Parathyroid adenoma (tissue), 2 donors: ENCODE measurements around the gene BICDL1.

Experiments used
- H2AFZ ChIP-seq: fragments of 300-600 bp; sonication (generic); one replicate; pipeline ENCODE4 v1.7.0; 2017; ENCODE audit warnings: antibody characterized with exemption, mild to moderate bottlenecking
- H3K27ac ChIP-seq: fragments of 300-600 bp; sonication (generic); one replicate; pipeline ENCODE4 v1.7.0; 2017
- H3K27me3 ChIP-seq: fragments of 300-600 bp; sonication (generic); one replicate; pipeline ENCODE4 v1.7.0; 2017; ENCODE audit warnings: low read length; ENCODE audit not compliant: control insufficient read depth, insufficient read depth
- H3K36me3 ChIP-seq: fragments of 300-600 bp; sonication (generic); one replicate; pipeline ENCODE4 v1.7.0; 2017; ENCODE audit warnings: low read length; ENCODE audit not compliant: control insufficient read depth, insufficient read depth
- H3K4me1 ChIP-seq: fragments of 300-600 bp; sonication (generic); one replicate; pipeline ENCODE4 v1.7.0; 2017; ENCODE audit warnings: control low read depth
- H3K4me2 ChIP-seq: fragments of 300-600 bp; sonication (generic); one replicate; pipeline ENCODE4 v1.7.0; 2017; ENCODE audit warnings: low read length
- H3K4me3 ChIP-seq: fragments of 300-600 bp; sonication (generic); one replicate; pipeline ENCODE4 v1.7.0; 2017; ENCODE audit warnings: low read depth, low read length
- H3K79me2 ChIP-seq: fragments of 300-600 bp; sonication (generic); one replicate; pipeline ENCODE4 v1.7.0; 2017; ENCODE audit warnings: control low read depth
- H3K9ac ChIP-seq: fragments of 300-600 bp; sonication (generic); one replicate; pipeline ENCODE4 v1.7.0; 2017; ENCODE audit warnings: mild to moderate bottlenecking
- H3K9me3 ChIP-seq: fragments of 300-600 bp; sonication (generic); one replicate; pipeline ENCODE4 v1.7.0; 2017; ENCODE audit warnings: low read length; ENCODE audit not compliant: control insufficient read depth
- CTCF ChIP-seq: fragments of 300-600 bp; sonication (generic); IDR thresholded peaks from one replicate; pipeline ENCODE4 v1.7.0; 2017; ENCODE audit warnings: antibody characterized with exemption, mild to moderate bottlenecking
- donor health status: primary hyperparathyroidism.

The BICDL1 gene

GRCh38 chr12:119996417-119996816, 7.4 kb downstream of the BICDL1 start:
- H3K79me2 ChIP-seq = peaks cover 3% of the 10 kb centered on the region
- no peak overlapping the region for H3K4me2 ChIP-seq
- H3K4me3 ChIP-seq = no peak overlapping the region
- TF ChIP-seq CTCF = no peak
- no peaks in the 10 kb centered on the region for H3K9me3 ChIP-seq
- no peak overlapping the region for H3K27ac ChIP-seq
- no peak overlapping the region for H2AFZ ChIP-seq
- H3K27me3 ChIP-seq = no peaks in the 10 kb centered on the region
- no peaks in the 10 kb centered on the region for H3K4me1 ChIP-seq
- H3K36me3 ChIP-seq = no peaks in the 10 kb centered on the region
- no peak overlapping the region for H3K9ac ChIP-seq

GRCh38 chr12:119998471-119999245, 9.6 kb downstream of the BICDL1 start:
- TF ChIP-seq CTCF = no peak
- H3K9ac ChIP-seq = no peak overlapping the region
- H3K4me3 ChIP-seq = no peak overlapping the region
- H3K9me3 ChIP-seq = no peaks in the 10 kb centered on the region
- no peaks in the 10 kb centered on the region for H3K36me3 ChIP-seq
- no peak overlapping the region for H2AFZ ChIP-seq
- H3K79me2 ChIP-seq = peaks cover 3% of the 10 kb centered on the region
- H3K27me3 ChIP-seq = no peaks in the 10 kb centered on the region
- no peak overlapping the region for H3K4me2 ChIP-seq
- H3K4me1 ChIP-seq = no peaks in the 10 kb centered on the region
- no peak overlapping the region for H3K27ac ChIP-seq

- Histone ChIP-seq H3K9me3 (no peaks in the 10 kb centered on the region), H3K4me2 (no peak overlapping the region), H3K4me1 (no peaks in the 10 kb centered on the region), H2AFZ (no peak overlapping the region), H3K36me3 (no peaks in the 10 kb centered on the region), H3K27me3 (no peaks in the 10 kb centered on the region), H3K9ac (no peak overlapping the region), H3K27ac (no peak overlapping the region), H3K4me3 (no peak overlapping the region), H3K79me2 (peaks cover 3% of the 10 kb centered on the region)
- TF ChIP-seq CTCF = no peak
Measured at GRCh38 chr12:120000556-120000955, 11.5 kb downstream of the BICDL1 start.

GRCh38 chr12:120006258-120006975, 17.4 kb downstream of the BICDL1 start:
- H3K27ac ChIP-seq = no peak overlapping the region

More at GRCh38 chr12:120006258-120006975, 17.4 kb downstream of the BICDL1 start:
- Histone ChIP-seq H3K4me2 (no peak overlapping the region), H3K9me3 (no peaks in the 10 kb centered on the region), H3K4me3 (no peak overlapping the region), H3K79me2 (no peaks in the 10 kb centered on the region), H3K36me3 (no peaks in the 10 kb centered on the region), H3K27me3 (no peaks in the 10 kb centered on the region), H2AFZ (no peak overlapping the region), H3K9ac (no peak overlapping the region), H3K4me1 (no peaks in the 10 kb centered on the region)
- no peak for TF ChIP-seq CTCF
